Coronary artery (tissue), 2 donors: ENCODE measurements around the gene SLC7A4.
"Not testable (repeated sequence)": the region's sequence is repeated elsewhere in the genome, so short reads cannot be mapped to it uniquely, and the experiment has no call there.

Source experiments
- DNase-seq: peaks from one replicate; pipeline ENCODE4 v3.0.0-alpha.2; 2017; ENCODE audit warnings: low spot score
- H3K27ac ChIP-seq, 2 donors: fragments of 200-600 bp; sonication (generic); one replicate each; pipeline ENCODE4 v1.5.1; 2016 to 2019
- H3K4me3 ChIP-seq: fragments of 200-600 bp; sonication (generic); 2 replicates; pipeline ENCODE4 v1.5.1; 2016; ENCODE audit warnings: mild to moderate bottlenecking, moderate library complexity
- CTCF ChIP-seq: fragments of 200-600 bp; sonication (generic); IDR thresholded peaks from one replicate; pipeline ENCODE4 v1.5.1; 2019; ENCODE audit warnings: antibody characterized with exemption

SLC7A4 gene

GRCh38 chr22:21043860-21044535, 11.6 kb upstream of the SLC7A4 start:
- Histone ChIP-seq H3K4me3 (peak overlapping the region; percentile 58), H3K27ac (peak overlapping the region in 1 of 2 donors; percentile 80)
- no peak for TF ChIP-seq CTCF
- no peak for DNase-seq

GRCh38 chr22:21042978-21043859, 10.9 kb upstream of the SLC7A4 start:
- Histone ChIP-seq H3K27ac (no peak overlapping the region), H3K4me3 (no peak overlapping the region)
- DNase-seq: no peak
- no peak for TF ChIP-seq CTCF

- H3K4me3 ChIP-seq: no peak overlapping the region
- no peak for TF ChIP-seq CTCF
- DNase-seq: no peak
- no peak overlapping the region for H3K27ac ChIP-seq
These were observed 9.6 kb upstream of the SLC7A4 start for GRCh38 chr22:21041937-21042336.

- H3K4me3 ChIP-seq, DNase-seq: not testable (repeated sequence)
- peak overlapping the region in 1 of 2 donors; percentile 86 for H3K27ac ChIP-seq
These were observed 6.8 kb upstream of the SLC7A4 start for GRCh38 chr22:21039158-21039557.

- no peak for DNase-seq
- no peak for TF ChIP-seq CTCF
These were observed 6.0 kb upstream of the SLC7A4 start for GRCh38 chr22:21038405-21038804.

GRCh38 chr22:21034989-21035388, 2.6 kb upstream of the SLC7A4 start:
- Histone ChIP-seq H3K27ac (no peak overlapping the region), H3K4me3 (no peak overlapping the region)
- TF ChIP-seq CTCF: no peak
- no peak for DNase-seq

More at GRCh38 chr22:21038405-21038804, 6.0 kb upstream of the SLC7A4 start:
- peak overlapping the region in 1 of 2 donors; percentile 86 for H3K27ac ChIP-seq
- no peak overlapping the region for H3K4me3 ChIP-seq

- TF ChIP-seq CTCF: no peak
- DNase-seq: no peak
- Histone ChIP-seq H3K27ac (no peak overlapping the region), H3K4me3 (no peak overlapping the region)
These were observed 1.5 kb upstream of the SLC7A4 start for GRCh38 chr22:21033895-21034294.
